ENCODE data around the gene ISOC2. TPM values are rescaled to one million over a fixed set of nuclear protein-coding genes. Genes with fewer than 3 reads are reported as not detected.

ISOC2 gene
- total and polyA plus RNA-seq, 9 of the 15 experiments (the other 6 are each of a cell fraction or from before 2014, with no cell fraction given), result 1.2 to 229 (median 58.3) TPM

DNA sequence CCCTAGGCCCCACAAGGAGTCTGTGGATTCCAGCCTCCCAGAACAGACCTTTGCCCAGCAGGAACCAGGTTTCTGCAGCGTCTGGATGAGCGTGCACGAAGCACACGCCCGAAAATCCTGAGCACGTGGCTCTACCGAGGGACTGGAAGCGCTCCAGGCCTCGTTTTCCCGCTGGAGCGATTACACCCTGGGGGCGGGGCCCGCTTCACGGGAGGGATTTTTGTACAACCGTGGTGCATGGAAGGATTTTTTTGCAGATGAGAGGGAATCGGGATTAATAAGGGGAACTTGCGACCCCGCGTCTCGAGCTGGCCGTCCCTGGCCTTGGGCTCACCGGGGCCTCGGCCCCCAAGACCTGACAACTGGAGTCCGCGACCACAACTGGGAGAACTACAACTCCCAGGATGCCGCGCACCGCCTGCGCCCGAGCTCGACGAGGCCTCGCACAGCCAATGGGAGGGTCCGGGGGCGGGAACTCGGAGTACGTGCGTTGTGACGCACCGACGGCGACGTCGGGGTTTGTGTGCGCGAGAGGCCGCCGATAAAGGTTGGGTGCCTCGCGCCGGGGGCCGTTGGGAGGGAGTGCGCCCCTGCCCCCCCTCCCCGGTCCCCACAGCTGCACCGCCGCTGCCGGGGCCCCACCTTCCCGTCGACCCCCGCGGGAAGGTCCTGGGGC, 14.8 kb upstream of the ISOC2 start, which contains the start of gene ZNF628 (continued):
- TF ChIP-seq ZNF140 (CRISPR knock-in tag; IDR thresholded peaks at IDR 0.05) (no peak), HNRNPLL (IDR thresholded peaks at IDR 0.05; ENCODE audit: low read depth, low read length, poor library complexity, severe bottlenecking) (no peak), IRF2 (CRISPR knock-in tag; IDR thresholded peaks at IDR 0.05) (no peak), ASH1L (IDR thresholded peaks at IDR 0.05; ENCODE audit: borderline replicate concordance, low read depth, partially characterized antibody) (peak; percentile 63), MTA2 (IDR thresholded peaks at IDR 0.05; ENCODE audit: low read depth) (no peak), SIX5 (IDR thresholded peaks at IDR 0.05; ENCODE audit: borderline replicate concordance in 1 of 2, insufficient read depth in 1 of 2, low read depth in 1 of 2, low read length in 2 of 2) (peak; percentile 88 to 90), PHF21A (IDR thresholded peaks at IDR 0.05; ENCODE audit: borderline replicate concordance, low read depth) (no peak), HIVEP1 (CRISPR knock-in tag; IDR thresholded peaks at IDR 0.05) (no peak), SMAD1 (IDR thresholded peaks at IDR 0.05; ENCODE audit: low read depth, low read length, partially characterized antibody) (no peak), GABPB1 (CRISPR knock-in tag; IDR thresholded peaks at IDR 0.05) (peak; percentile 82), RBBP5 (IDR thresholded peaks at IDR 0.05; ENCODE audit: borderline replicate concordance, insufficient read depth, low read length, poor library complexity, severe bottlenecking) (no peak), HMG20A (CRISPR knock-in tag; conservative IDR thresholded peaks at IDR 0.05) (no peak), ESRRB (CRISPR knock-in tag; IDR thresholded peaks at IDR 0.05; ENCODE audit: borderline replicate concordance) (no peak), HNRNPUL1 (IDR thresholded peaks at IDR 0.05; ENCODE audit: low read length) (no peak)
- TF ChIP-seq, protein P1, sequence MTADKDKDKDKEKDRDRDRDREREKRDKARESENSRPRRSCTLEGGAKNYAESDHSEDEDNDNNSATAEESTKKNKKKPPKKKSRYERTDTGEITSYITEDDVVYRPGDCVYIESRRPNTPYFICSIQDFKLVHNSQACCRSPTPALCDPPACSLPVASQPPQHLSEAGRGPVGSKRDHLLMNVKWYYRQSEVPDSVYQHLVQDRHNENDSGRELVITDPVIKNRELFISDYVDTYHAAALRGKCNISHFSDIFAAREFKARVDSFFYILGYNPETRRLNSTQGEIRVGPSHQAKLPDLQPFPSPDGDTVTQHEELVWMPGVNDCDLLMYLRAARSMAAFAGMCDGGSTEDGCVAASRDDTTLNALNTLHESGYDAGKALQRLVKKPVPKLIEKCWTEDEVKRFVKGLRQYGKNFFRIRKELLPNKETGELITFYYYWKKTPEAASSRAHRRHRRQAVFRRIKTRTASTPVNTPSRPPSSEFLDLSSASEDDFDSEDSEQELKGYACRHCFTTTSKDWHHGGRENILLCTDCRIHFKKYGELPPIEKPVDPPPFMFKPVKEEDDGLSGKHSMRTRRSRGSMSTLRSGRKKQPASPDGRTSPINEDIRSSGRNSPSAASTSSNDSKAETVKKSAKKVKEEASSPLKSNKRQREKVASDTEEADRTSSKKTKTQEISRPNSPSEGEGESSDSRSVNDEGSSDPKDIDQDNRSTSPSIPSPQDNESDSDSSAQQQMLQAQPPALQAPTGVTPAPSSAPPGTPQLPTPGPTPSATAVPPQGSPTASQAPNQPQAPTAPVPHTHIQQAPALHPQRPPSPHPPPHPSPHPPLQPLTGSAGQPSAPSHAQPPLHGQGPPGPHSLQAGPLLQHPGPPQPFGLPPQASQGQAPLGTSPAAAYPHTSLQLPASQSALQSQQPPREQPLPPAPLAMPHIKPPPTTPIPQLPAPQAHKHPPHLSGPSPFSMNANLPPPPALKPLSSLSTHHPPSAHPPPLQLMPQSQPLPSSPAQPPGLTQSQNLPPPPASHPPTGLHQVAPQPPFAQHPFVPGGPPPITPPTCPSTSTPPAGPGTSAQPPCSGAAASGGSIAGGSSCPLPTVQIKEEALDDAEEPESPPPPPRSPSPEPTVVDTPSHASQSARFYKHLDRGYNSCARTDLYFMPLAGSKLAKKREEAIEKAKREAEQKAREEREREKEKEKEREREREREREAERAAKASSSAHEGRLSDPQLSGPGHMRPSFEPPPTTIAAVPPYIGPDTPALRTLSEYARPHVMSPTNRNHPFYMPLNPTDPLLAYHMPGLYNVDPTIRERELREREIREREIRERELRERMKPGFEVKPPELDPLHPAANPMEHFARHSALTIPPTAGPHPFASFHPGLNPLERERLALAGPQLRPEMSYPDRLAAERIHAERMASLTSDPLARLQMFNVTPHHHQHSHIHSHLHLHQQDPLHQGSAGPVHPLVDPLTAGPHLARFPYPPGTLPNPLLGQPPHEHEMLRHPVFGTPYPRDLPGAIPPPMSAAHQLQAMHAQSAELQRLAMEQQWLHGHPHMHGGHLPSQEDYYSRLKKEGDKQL (CRISPR knock-in tag; IDR thresholded peaks at IDR 0.05; ENCODE audit: borderline replicate concordance), result no peak
- TF ChIP-seq, protein P2, sequence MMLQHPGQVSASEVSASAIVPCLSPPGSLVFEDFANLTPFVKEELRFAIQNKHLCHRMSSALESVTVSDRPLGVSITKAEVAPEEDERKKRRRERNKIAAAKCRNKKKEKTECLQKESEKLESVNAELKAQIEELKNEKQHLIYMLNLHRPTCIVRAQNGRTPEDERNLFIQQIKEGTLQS (IDR thresholded peaks at IDR 0.05), result no peak
- TF ChIP-seq, protein P2 (CRISPR knock-in tag; conservative IDR thresholded peaks at IDR 0.05), result no peak
